ENCODE results near the gene PCDHGC4.

PCDHGC4 gene

GRCh38 chr5:141477815-141478214 is 7.0 kb upstream of the PCDHGC4 start:
- no peak for TF ChIP-seq POLR2AphosphoS5 (IDR thresholded peaks at IDR 0.05; ENCODE audit: low read depth, low read length)
- TF ChIP-seq REST (IDR thresholded peaks at IDR 0.05; ENCODE audit: insufficient read depth in 1 of 2, low read depth in 2 of 2, low read length in 2 of 2) = no peak
- no peak for TF ChIP-seq FOXP2 (optimal IDR thresholded peaks at IDR 0.05; ENCODE audit: borderline replicate concordance, extremely low read depth, extremely low read length, insufficient read depth)
- no peak for TF ChIP-seq TAF1 (IDR thresholded peaks at IDR 0.05; ENCODE audit: borderline replicate concordance, insufficient read depth, low read length)
- TF ChIP-seq SIN3A (IDR thresholded peaks at IDR 0.05; ENCODE audit: borderline replicate concordance, insufficient read depth, low read length) = no peak

GRCh38 chr5:141478321-141478945 is 6.4 kb upstream of the PCDHGC4 start:
- no peak for TF ChIP-seq SIN3A (IDR thresholded peaks at IDR 0.05; ENCODE audit: borderline replicate concordance, insufficient read depth, low read length)
- TF ChIP-seq REST (IDR thresholded peaks at IDR 0.05; ENCODE audit: insufficient read depth in 1 of 2, low read depth in 2 of 2, low read length in 2 of 2) = no peak
- no peak for TF ChIP-seq POLR2AphosphoS5 (IDR thresholded peaks at IDR 0.05; ENCODE audit: low read depth, low read length)
- no peak for TF ChIP-seq TAF1 (IDR thresholded peaks at IDR 0.05; ENCODE audit: borderline replicate concordance, insufficient read depth, low read length)
- TF ChIP-seq FOXP2 (optimal IDR thresholded peaks at IDR 0.05; ENCODE audit: borderline replicate concordance, extremely low read depth, extremely low read length, insufficient read depth) = no peak

- TF ChIP-seq TAF1 (IDR thresholded peaks at IDR 0.05; ENCODE audit: borderline replicate concordance, insufficient read depth, low read length) (no peak), FOXP2 (optimal IDR thresholded peaks at IDR 0.05; ENCODE audit: borderline replicate concordance, extremely low read depth, extremely low read length, insufficient read depth) (no peak), POLR2AphosphoS5 (IDR thresholded peaks at IDR 0.05; ENCODE audit: low read depth, low read length) (no peak), SIN3A (IDR thresholded peaks at IDR 0.05; ENCODE audit: borderline replicate concordance, insufficient read depth, low read length) (no peak), REST (IDR thresholded peaks at IDR 0.05; ENCODE audit: insufficient read depth in 1 of 2, low read depth in 2 of 2, low read length in 2 of 2) (no peak)
Observed at GRCh38 chr5:141479776-141480175, 5.1 kb upstream of the PCDHGC4 start.

GRCh38 chr5:141483902-141484301 is 928 bp upstream of the PCDHGC4 start:
- TF ChIP-seq FOXP2 (optimal IDR thresholded peaks at IDR 0.05; ENCODE audit: borderline replicate concordance, extremely low read depth, extremely low read length, insufficient read depth) (no peak), POLR2AphosphoS5 (IDR thresholded peaks at IDR 0.05; ENCODE audit: low read depth, low read length) (no peak)

- TF ChIP-seq SIN3A (IDR thresholded peaks at IDR 0.05; ENCODE audit: borderline replicate concordance, insufficient read depth, low read length) (no peak), FOXP2 (optimal IDR thresholded peaks at IDR 0.05; ENCODE audit: borderline replicate concordance, extremely low read depth, extremely low read length, insufficient read depth) (no peak), TAF1 (IDR thresholded peaks at IDR 0.05; ENCODE audit: borderline replicate concordance, insufficient read depth, low read length) (no peak), REST (IDR thresholded peaks at IDR 0.05; ENCODE audit: insufficient read depth in 1 of 2, low read depth in 2 of 2, low read length in 2 of 2) (no peak), POLR2AphosphoS5 (IDR thresholded peaks at IDR 0.05; ENCODE audit: low read depth, low read length) (no peak)
Observed at GRCh38 chr5:141484310-141484640, 555 bp upstream of the PCDHGC4 start.

All from PFSK-1 (cell line).